Measurements from ENCODE around the gene FAM76A.

DNA sequence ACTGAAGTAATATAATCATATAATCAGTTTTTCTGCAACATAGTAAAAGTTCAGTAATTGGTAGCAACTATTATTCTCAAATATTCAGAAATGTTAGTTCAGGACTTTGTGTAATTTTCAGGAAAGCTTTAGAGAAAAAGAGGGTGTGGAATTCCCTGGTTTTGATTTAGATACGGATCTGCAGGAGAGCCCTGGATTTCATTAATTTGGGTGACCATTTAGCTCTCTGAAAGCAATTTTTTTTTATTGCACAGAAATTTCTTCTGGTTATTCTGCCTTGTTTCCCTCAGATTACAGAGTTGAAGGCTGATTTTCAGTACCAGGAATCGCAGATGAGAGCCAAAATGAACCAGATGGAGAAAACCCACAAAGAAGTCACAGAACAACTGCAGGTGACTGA is 33.5 kb downstream of the FAM76A start:
- TF ChIP-seq, protein P1, sequence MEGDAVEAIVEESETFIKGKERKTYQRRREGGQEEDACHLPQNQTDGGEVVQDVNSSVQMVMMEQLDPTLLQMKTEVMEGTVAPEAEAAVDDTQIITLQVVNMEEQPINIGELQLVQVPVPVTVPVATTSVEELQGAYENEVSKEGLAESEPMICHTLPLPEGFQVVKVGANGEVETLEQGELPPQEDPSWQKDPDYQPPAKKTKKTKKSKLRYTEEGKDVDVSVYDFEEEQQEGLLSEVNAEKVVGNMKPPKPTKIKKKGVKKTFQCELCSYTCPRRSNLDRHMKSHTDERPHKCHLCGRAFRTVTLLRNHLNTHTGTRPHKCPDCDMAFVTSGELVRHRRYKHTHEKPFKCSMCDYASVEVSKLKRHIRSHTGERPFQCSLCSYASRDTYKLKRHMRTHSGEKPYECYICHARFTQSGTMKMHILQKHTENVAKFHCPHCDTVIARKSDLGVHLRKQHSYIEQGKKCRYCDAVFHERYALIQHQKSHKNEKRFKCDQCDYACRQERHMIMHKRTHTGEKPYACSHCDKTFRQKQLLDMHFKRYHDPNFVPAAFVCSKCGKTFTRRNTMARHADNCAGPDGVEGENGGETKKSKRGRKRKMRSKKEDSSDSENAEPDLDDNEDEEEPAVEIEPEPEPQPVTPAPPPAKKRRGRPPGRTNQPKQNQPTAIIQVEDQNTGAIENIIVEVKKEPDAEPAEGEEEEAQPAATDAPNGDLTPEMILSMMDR (IDR thresholded peaks at IDR 0.05): no peak
- TF ChIP-seq POLR2A (IDR thresholded peaks at IDR 0.05): no peak
